SK-N-MC (cell line): Measurements from ENCODE around the gene NRBP1.

ENCODE experiments used
- EZH2 ChIP-seq: fragments of 200-600 bp; sonication (generic); IDR thresholded peaks from one replicate; pipeline ENCODE4 v1.6.1; 2017; ENCODE audit warnings: antibody characterized with exemption
- FOXP2 ChIP-seq: optimal IDR thresholded peaks from 2 replicates; pipeline ENCODE3; 2011; ENCODE audit warnings: mild to moderate bottlenecking, moderate library complexity; ENCODE audit not compliant: insufficient read depth; ENCODE audit errors: extremely low read length, control extremely low read depth
- POLR2AphosphoS5 ChIP-seq: IDR thresholded peaks from 2 replicates; pipeline ENCODE4 v1.6.1; 2012; ENCODE audit warnings: mild to moderate bottlenecking, low read depth, low read length, borderline replicate concordance

DNA sequence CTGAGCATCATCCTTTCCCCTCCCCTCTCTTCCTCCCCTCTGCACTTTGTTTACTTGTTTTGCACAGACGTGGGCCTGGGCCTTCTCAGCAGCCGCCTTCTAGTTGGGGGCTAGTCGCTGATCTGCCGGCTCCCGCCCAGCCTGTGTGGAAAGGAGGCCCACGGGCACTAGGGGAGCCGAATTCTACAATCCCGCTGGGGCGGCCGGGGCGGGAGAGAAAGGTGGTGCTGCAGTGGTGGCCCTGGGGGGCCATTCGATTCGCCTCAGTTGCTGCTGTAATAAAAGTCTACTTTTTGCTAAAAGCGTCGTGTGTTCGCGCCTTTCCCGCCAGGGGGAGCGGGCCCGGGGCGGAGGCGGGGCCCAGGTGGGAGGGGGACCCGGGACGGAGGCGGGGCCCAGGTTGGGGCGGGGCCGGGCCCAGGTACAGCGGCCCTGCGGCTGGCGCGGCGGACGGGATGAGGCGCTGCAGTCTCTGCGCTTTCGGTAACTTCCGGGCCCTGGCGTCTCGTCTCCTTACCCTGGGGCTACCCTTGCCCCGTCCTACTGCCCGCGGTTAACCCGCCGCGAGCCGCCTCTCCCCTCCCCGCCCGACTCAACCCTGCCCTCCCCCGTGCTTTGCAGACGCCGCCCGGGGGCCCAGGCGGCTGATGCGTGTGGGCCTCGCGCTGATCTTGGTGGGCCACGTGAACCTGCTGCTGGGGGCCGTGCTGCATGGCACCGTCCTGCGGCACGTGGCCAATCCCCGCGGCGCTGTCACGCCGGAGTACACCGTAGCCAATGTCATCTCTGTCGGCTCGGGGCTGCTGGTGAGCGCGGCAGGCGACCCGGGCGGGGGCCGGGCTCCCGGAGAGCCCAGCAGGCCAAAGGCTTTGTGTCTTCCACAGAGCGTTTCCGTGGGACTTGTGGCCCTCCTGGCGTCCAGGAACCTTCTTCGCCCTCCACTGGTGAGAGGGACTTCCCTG is 13.8 kb downstream of the NRBP1 start, which contains the start of gene KRTCAP3:
- TF ChIP-seq EZH2 (no peak), POLR2AphosphoS5 (no peak; the same call in 1 of the 2 replicates), FOXP2 (no peak)
